Esophagus squamous epithelium (tissue), 5 donors: ENCODE data around the gene TSPAN9. TPM values are rescaled to one million over a fixed set of nuclear protein-coding genes. Genes with fewer than 3 reads are reported as not detected.

Experiments
- DNase-seq: peaks from one replicate; lab custom pipeline; 2025; lab: John Stamatoyannopoulos, UW
- H3K27ac ChIP-seq, 4 donors: fragments of 200-600 bp; sonication (generic); one replicate each; pipeline ENCODE4 v1.5.1; 2016 to 2019; ENCODE audit warnings: mild to moderate bottlenecking in 1 of 4
- H3K27me3 ChIP-seq, 4 donors: fragments of 200-600 bp; sonication (generic); 1 replicate in 3 of 4; 2 replicates in 1 of 4; pipeline versions ENCODE4 v1.5.1 to v1.6.0; 2017 to 2021; ENCODE audit warnings: antibody characterized with exemption in 1 of 4
- H3K36me3 ChIP-seq, 3 donors: fragments of 200-600 bp; sonication (generic); one replicate each; pipeline ENCODE4 v1.5.1; 2016 to 2019
- H3K4me1 ChIP-seq, 3 donors: fragments of 200-600 bp; sonication (generic); one replicate each; pipeline ENCODE4 v1.5.1; 2017 to 2019
- H3K4me3 ChIP-seq, 4 donors: fragments of 200-600 bp; sonication (generic); 1 replicate in 3 of 4; 2 replicates in 1 of 4; pipeline ENCODE4 v1.5.1; 2016 to 2019; ENCODE audit warnings: mild to moderate bottlenecking in 2 of 4, moderate library complexity in 1 of 4
- H3K9me3 ChIP-seq, 3 donors: fragments of 200-600 bp; sonication (generic); one replicate each; pipeline ENCODE4 v1.5.1; 2016 to 2019
- CTCF ChIP-seq, 6 experiments: fragments of 450-650 bp in 4 of 6; fragments of 200-600 bp in 2 of 6; sonication (generic) in 2 of 6; IDR thresholded peaks; one replicate each; pipeline ENCODE4 v1.5.1; 2016 to 2019; ENCODE audit warnings: antibody characterized with exemption in 6 of 6, mild to moderate bottlenecking in 4 of 6, moderate library complexity in 4 of 6
- POLR2A ChIP-seq, 4 donors: fragments of 450-650 bp; IDR thresholded peaks; one replicate each; pipeline ENCODE4 v1.6.1; 2017; ENCODE audit warnings: antibody characterized with exemption in 4 of 4, mild to moderate bottlenecking in 4 of 4, moderate library complexity in 3 of 4
- WGBS, 2 donors: methylation state at CpG; one replicate each; pipeline ENCODE4 v1.1.5; 2018; 5-methylcytosine and 5-hydroxymethylcytosine counted together
- intact Hi-C: fragments of 100-400 bp; cut with DNase I; formaldehyde crosslinking; loops from one replicate; pipeline ENCODE4 v1.15.0; 2022
- total RNA-seq, 4 donors: library from RNA; depleted of rRNA; stranded (reverse); fragments of >200 nt; gene quantifications; one replicate each; pipeline ENCODE4 v1.1.0, GENCODE V29; 2016
- donor health status: DM: yes; HTN: yes; CAD: no.

The TSPAN9 gene
- total RNA-seq, 4 donors from 2014 or later: 10.6 to 23.7 (median 17.6) TPM

- intact Hi-C loops: no loop called here
- no peak overlapping the region for H3K27ac ChIP-seq
- H3K4me3 ChIP-seq: no peak overlapping the region
- H3K27me3 ChIP-seq: no peaks in the 10 kb centered on the region
- H3K9me3 ChIP-seq: no peaks in the 10 kb centered on the region
- no peak for DNase-seq
- TF ChIP-seq POLR2A (IDR thresholded peaks at IDR 0.05) (no peak), CTCF (IDR thresholded peaks at IDR 0.05) (no peak)
- peaks cover 0 to 6% (median 0%) of the 10 kb centered on the region in 3 donors for H3K4me1 ChIP-seq
- no peaks in the 10 kb centered on the region for H3K36me3 ChIP-seq
- no CpG with 5 or more reads among the region's 2 CpGs for WGBS, 2 donors
Measured at GRCh38 chr12:3191450-3191849, 114.3 kb downstream of the TSPAN9 start.

GRCh38 chr12:3192221-3192620 is 115.0 kb downstream of the TSPAN9 start:
- intact Hi-C loops: no loop called here
- Histone ChIP-seq H3K27ac (no peak overlapping the region), H3K36me3 (no peaks in the 10 kb centered on the region), H3K4me1 (peaks cover 0 to 6% (median 0%) of the 10 kb centered on the region in 3 donors), H3K4me3 (no peak overlapping the region), H3K9me3 (no peaks in the 10 kb centered on the region), H3K27me3 (no peaks in the 10 kb centered on the region)
- 88 to 90% methylated on average over 7 to 10 of the region's 10 CpGs for WGBS, 2 donors
- no peak for DNase-seq
- TF ChIP-seq POLR2A (IDR thresholded peaks at IDR 0.05) (no peak), CTCF (IDR thresholded peaks at IDR 0.05) (no peak)

GRCh38 chr12:3193131-3193530 is 116.0 kb downstream of the TSPAN9 start:
- TF ChIP-seq POLR2A (IDR thresholded peaks at IDR 0.05) (no peak), CTCF (IDR thresholded peaks at IDR 0.05) (no peak)
- no peak for DNase-seq
- H3K27ac ChIP-seq: no peak overlapping the region
- H3K27me3 ChIP-seq: no peaks in the 10 kb centered on the region
- no peaks in the 10 kb centered on the region for H3K9me3 ChIP-seq
- no peak overlapping the region for H3K4me3 ChIP-seq
- 83 to 84% methylated on average over 2 to 6 of the region's 7 CpGs for whole genome bisulfite sequencing, 2 donors
- peaks cover 0 to 4% (median 0%) of the 10 kb centered on the region in 3 donors for H3K4me1 ChIP-seq
- intact Hi-C loops: no loop called here
- H3K36me3 ChIP-seq: no peaks in the 10 kb centered on the region

- H3K27ac ChIP-seq: no peak overlapping the region
- no peak for TF ChIP-seq POLR2A (IDR thresholded peaks at IDR 0.05)
- TF ChIP-seq CTCF (IDR thresholded peaks at IDR 0.05): no peak
- no peaks in the 10 kb centered on the region for H3K27me3 ChIP-seq
- WGBS, 2 donors: 76 to 95% methylated on average over 2 to 3 of the region's 5 CpGs
- no peaks in the 10 kb centered on the region for H3K36me3 ChIP-seq
- intact Hi-C loops: no loop called here
- no peak overlapping the region for H3K4me3 ChIP-seq
- H3K4me1 ChIP-seq: peaks cover 0 to under 1% (median under 1%) of the 10 kb centered on the region in 3 donors
- DNase-seq: no peak
- no peaks in the 10 kb centered on the region for H3K9me3 ChIP-seq
Measured at GRCh38 chr12:3193755-3194154, 116.6 kb downstream of the TSPAN9 start.

GRCh38 chr12:3195337-3195736 is 118.2 kb downstream of the TSPAN9 start:
- Histone ChIP-seq H3K9me3 (no peaks in the 10 kb centered on the region), H3K27me3 (peaks cover 0 to 14% (median 0%) of the 10 kb centered on the region in 4 donors), H3K4me3 (no peak overlapping the region), H3K27ac (no peak overlapping the region), H3K36me3 (no peaks in the 10 kb centered on the region), H3K4me1 (peaks cover 14 to 17% (median 16%) of the 10 kb centered on the region in 3 donors)
- no peak for DNase-seq
- TF ChIP-seq POLR2A (IDR thresholded peaks at IDR 0.05) (no peak), CTCF (IDR thresholded peaks at IDR 0.05) (no peak)
- intact Hi-C loops: no loop called here
- WGBS, 2 donors: 72 to 100% methylated on average over 1 to 3 of the region's 3 CpGs
